Astrocyte of the cerebellum (primary cell): Measurements from ENCODE around the gene KRT36.

Source experiments
- DNase-seq: peaks from one replicate; pipeline ENCODE4 v3.0.0-alpha.2; 2011; ENCODE audit warnings: low read depth
- H3K4me3 ChIP-seq: 2 replicates; pipeline ENCODE4 v1.5.1; 2011; ENCODE audit warnings: mild to moderate bottlenecking, low read depth, low read length, moderate library complexity
- in situ Hi-C: cut with HindIII; loops from 2 replicates; pipeline ENCODE4 v1.10.0; 2017; ENCODE audit warnings: low sequenced_read_pairs
- TF ChIP-seq, protein P1 (sequence below): IDR thresholded peaks from 2 replicates; pipeline ENCODE4 v1.5.1; 2012; ENCODE audit warnings: low read length, low read depth, moderate library complexity, mild to moderate bottlenecking; ENCODE audit errors: missing control alignments

The KRT36 gene

DNA sequence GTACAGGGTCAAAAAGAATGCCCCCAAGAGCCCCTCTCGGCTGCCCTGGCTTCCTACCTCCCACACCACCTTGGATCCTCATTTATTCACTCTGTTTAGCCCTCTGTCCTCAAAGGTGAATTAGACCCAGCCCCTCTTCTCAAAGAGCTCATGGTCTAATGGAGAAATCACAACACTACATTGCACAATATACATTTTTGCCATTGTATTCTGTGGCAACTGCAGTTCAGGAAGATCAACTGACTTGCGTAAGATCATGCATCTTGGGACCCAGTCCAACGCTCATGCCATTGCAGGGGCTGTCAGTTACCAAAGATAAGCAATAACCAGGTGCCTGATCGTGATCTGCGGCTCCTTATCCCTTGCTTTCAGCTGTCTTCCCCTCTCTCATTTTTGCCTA, 50.3 kb downstream of the KRT36 start:
- in situ Hi-C loops = no loop called here
- TF ChIP-seq, protein P1, sequence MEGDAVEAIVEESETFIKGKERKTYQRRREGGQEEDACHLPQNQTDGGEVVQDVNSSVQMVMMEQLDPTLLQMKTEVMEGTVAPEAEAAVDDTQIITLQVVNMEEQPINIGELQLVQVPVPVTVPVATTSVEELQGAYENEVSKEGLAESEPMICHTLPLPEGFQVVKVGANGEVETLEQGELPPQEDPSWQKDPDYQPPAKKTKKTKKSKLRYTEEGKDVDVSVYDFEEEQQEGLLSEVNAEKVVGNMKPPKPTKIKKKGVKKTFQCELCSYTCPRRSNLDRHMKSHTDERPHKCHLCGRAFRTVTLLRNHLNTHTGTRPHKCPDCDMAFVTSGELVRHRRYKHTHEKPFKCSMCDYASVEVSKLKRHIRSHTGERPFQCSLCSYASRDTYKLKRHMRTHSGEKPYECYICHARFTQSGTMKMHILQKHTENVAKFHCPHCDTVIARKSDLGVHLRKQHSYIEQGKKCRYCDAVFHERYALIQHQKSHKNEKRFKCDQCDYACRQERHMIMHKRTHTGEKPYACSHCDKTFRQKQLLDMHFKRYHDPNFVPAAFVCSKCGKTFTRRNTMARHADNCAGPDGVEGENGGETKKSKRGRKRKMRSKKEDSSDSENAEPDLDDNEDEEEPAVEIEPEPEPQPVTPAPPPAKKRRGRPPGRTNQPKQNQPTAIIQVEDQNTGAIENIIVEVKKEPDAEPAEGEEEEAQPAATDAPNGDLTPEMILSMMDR = no peak
- no peak for DNase-seq
- no peak overlapping the region for H3K4me3 ChIP-seq

DNA sequence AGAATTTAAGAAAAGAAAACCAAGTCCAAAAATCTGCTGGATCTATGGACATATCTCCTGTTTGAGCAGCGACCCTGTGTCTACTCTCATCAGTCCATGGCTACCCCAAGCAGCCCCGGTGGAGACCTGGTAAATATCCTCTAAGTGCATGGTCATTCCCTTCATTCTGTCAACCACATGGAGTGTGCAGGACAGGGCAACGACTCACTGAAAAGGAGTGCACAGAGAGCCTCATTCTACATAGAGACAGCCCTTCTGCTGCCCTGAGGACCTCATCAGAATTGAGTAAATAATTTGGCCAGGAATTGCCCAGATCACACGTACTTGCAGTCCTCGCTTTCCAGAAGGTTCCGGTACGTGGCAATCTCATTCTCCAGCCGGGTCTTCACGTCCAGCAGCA, 51.9 kb downstream of the KRT36 start:
- TF ChIP-seq, protein P1 = no peak
- no peak for DNase-seq
- no peak overlapping the region for H3K4me3 ChIP-seq
- in situ Hi-C loops = no loop called here

DNA sequence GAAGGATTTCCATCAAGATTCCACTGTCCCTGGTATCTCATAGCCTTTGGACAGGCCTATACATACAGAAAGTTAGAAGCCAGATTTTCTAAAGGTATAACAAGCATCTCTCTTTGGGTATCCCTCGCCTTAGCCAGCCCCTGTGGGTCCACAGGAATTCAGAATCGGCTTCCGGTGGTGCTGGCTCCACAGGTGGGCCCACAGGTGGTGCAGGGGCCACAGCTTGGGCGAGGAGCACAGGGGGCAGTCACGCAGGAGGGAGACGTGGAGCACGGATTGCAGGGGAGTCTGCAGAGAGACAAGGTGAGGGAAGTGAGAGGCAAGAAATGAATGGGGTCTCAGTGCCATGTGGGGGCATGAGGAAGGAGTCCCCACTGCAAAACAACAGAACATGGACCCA, 52.5 kb downstream of the KRT36 start:
- TF ChIP-seq, protein P1 = no peak
- no peak for DNase-seq
- in situ Hi-C loops = no loop called here
- no peak overlapping the region for H3K4me3 ChIP-seq
